ENCODE measurements around the gene CABP1.

GRCh38 chr12:120706029-120706428 lies 65.6 kb downstream of the CABP1 start:
- no peak for TF ChIP-seq CTCF (conservative IDR thresholded peaks at IDR 0.05; ENCODE audit: low read depth, low read length)
- TF ChIP-seq EZH2 (IDR thresholded peaks at IDR 0.05; ENCODE audit: borderline replicate concordance, low read depth, low read length, poor library complexity, severe bottlenecking): no peak

Measured in A673 (cell line).